CD8-positive, alpha-beta memory T cell (primary cell): ENCODE results near the gene SFTA2. TPM values are rescaled to one million over a fixed set of nuclear protein-coding genes. Genes with fewer than 3 reads are reported as not detected.
"Not testable (repeated sequence)": the region's sequence is repeated elsewhere in the genome, so short reads cannot be mapped to it uniquely, and the experiment has no call there.

Experiments
- CTCF ChIA-PET: fragments of 350-600 bp; sonication (Branson Sonifier 250); formaldehyde crosslinking; loops from one replicate; lab custom pipeline; 2021; ENCODE audit warnings: antibody characterized with exemption; lab: Charles Lee
- POLR2A ChIA-PET: fragments of 350-600 bp; sonication (Branson Sonifier 250); formaldehyde crosslinking; loops from one replicate; lab custom pipeline; 2021; ENCODE audit warnings: antibody characterized with exemption; lab: Charles Lee
- DNase-seq, 5 donors: peaks; one replicate each; pipeline versions ENCODE4 v3.0.0 to v3.0.0-alpha.2; 2020 to 2022; ENCODE audit warnings: mixed read lengths in 1 of 5
- H3K27ac ChIP-seq: one replicate; pipeline ENCODE4 v1.7.0; 2013; ENCODE audit warnings: low read depth, mild to moderate bottlenecking, low read length, moderate library complexity
- H3K27me3 ChIP-seq: 2 replicates; pipeline ENCODE4 v1.7.0; 2013; ENCODE audit warnings: low read length, mild to moderate bottlenecking; ENCODE audit not compliant: insufficient read depth, poor library complexity, severe bottlenecking
- H3K36me3 ChIP-seq: 2 replicates; pipeline ENCODE4 v1.7.0; 2013; ENCODE audit warnings: mild to moderate bottlenecking, low read length, moderate library complexity; ENCODE audit not compliant: insufficient read depth
- H3K4me1 ChIP-seq: 2 replicates; pipeline ENCODE4 v1.7.0; 2013; ENCODE audit warnings: mild to moderate bottlenecking, low read length, moderate library complexity; ENCODE audit not compliant: insufficient read depth
- H3K4me3 ChIP-seq: 2 replicates; pipeline ENCODE4 v1.7.0; 2013; ENCODE audit warnings: mild to moderate bottlenecking, low read length
- H3K9me3 ChIP-seq: 2 replicates; pipeline ENCODE4 v1.7.0; 2013; ENCODE audit warnings: mild to moderate bottlenecking, low read length
- H3K27ac Mint-ChIP-seq, 8 donors: one replicate each; pipeline ENCODE4 v1.8.0; 2020 to 2021; ENCODE audit warnings: mixed read lengths in 8 of 8, mild to moderate bottlenecking in 6 of 8, inconsistent platforms in 3 of 8, moderate library complexity in 3 of 8
- H3K27me3 Mint-ChIP-seq, 2 donors: one replicate each; pipeline ENCODE4 v1.8.0; 2020 to 2021; ENCODE audit warnings: mixed read lengths in 2 of 2, mild to moderate bottlenecking in 1 of 2, moderate library complexity in 1 of 2
- H3K36me3 Mint-ChIP-seq, 3 donors: one replicate each; pipeline ENCODE4 v1.8.0; 2020 to 2021; ENCODE audit warnings: mixed read lengths in 3 of 3, inconsistent platforms in 1 of 3, mild to moderate bottlenecking in 1 of 3
- H3K4me1 Mint-ChIP-seq, 3 donors: one replicate each; pipeline ENCODE4 v1.8.0; 2020 to 2021; ENCODE audit warnings: mixed read lengths in 3 of 3, inconsistent platforms in 1 of 3, mild to moderate bottlenecking in 1 of 3
- H3K4me3 Mint-ChIP-seq, 7 donors: one replicate each; pipeline ENCODE4 v1.8.0; 2020 to 2021; ENCODE audit warnings: mixed read lengths in 7 of 7, mild to moderate bottlenecking in 6 of 7, moderate library complexity in 4 of 7, inconsistent platforms in 2 of 7
- H3K9me3 Mint-ChIP-seq, 5 donors: one replicate each; pipeline ENCODE4 v1.8.0; 2020 to 2022; ENCODE audit warnings: mixed read lengths in 5 of 5, mild to moderate bottlenecking in 3 of 5, moderate library complexity in 2 of 5, inconsistent platforms in 1 of 5
- polyA plus RNA-seq: library from polyadenylated mRNA; unstranded; fragments of 300-500 nt; fragmentation: Illumina TruSeq; gene quantifications from one replicate; pipeline ENCODE4 v1.2.3, GENCODE V29; 2021
- total RNA-seq, 2 experiments: library from RNA; stranded (reverse); gene quantifications; one replicate each; pipeline ENCODE4 v1.2.3, GENCODE V29; 2021

Gene SFTA2
- total and polyA plus RNA-seq, 3 experiments from 2014 or later: not detected

DNA sequence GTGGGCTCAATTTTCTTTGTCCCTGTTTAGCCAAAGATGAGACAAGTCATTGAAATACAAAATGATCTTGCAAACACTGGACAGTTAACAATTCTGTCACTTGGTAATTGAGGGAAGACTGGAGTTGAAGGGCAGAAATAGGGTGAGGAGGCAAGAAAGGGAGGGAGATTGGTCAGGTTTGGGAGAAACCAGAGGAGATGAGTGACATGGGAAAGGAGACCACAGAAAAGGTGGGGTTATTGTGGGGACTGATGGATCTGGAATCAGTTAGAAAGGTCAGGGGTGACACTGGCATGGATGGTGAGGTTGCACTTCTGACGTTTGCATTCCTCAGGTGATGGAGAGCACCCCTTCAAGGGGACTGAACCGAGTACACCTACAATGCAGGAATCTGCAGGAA lies 23.3 kb downstream of the SFTA2 start:
- H3K9me3 ChIP-seq: no peaks in the 10 kb centered on the region
- peak overlapping the region; percentile 66 for H3K27ac ChIP-seq
- H3K27me3 ChIP-seq: no peaks in the 10 kb centered on the region
- H3K9me3 Mint-ChIP-seq: no peaks in the 10 kb centered on the region
- peaks cover 26 to 35% (median 27%) of the 10 kb centered on the region in 3 donors for H3K4me1 Mint-ChIP-seq
- peaks cover 11% of the 10 kb centered on the region for H3K4me1 ChIP-seq
- peaks cover 10% of the 10 kb centered on the region for H3K36me3 ChIP-seq
- peak overlapping the region in 6 of 8 donors; percentile 40 to 94 (median 90) for H3K27ac Mint-ChIP-seq
- peak overlapping the region; percentile 99 for H3K4me3 ChIP-seq
- DNase-seq: no peak
- peaks cover 4 to 42% (median 4%) of the 10 kb centered on the region in 3 donors for H3K36me3 Mint-ChIP-seq
- POLR2A ChIA-PET: no interaction called here
- CTCF ChIA-PET: interaction anchor here (0.5 kb wide), 1 partner anchor 235 kb away, joined by 3 read pairs; no protein-coding TSS in a partner anchor
- H3K4me3 Mint-ChIP-seq: peak overlapping the region; percentile 97 to 100 (median 99)
- H3K27me3 Mint-ChIP-seq: no peaks in the 10 kb centered on the region

DNA sequence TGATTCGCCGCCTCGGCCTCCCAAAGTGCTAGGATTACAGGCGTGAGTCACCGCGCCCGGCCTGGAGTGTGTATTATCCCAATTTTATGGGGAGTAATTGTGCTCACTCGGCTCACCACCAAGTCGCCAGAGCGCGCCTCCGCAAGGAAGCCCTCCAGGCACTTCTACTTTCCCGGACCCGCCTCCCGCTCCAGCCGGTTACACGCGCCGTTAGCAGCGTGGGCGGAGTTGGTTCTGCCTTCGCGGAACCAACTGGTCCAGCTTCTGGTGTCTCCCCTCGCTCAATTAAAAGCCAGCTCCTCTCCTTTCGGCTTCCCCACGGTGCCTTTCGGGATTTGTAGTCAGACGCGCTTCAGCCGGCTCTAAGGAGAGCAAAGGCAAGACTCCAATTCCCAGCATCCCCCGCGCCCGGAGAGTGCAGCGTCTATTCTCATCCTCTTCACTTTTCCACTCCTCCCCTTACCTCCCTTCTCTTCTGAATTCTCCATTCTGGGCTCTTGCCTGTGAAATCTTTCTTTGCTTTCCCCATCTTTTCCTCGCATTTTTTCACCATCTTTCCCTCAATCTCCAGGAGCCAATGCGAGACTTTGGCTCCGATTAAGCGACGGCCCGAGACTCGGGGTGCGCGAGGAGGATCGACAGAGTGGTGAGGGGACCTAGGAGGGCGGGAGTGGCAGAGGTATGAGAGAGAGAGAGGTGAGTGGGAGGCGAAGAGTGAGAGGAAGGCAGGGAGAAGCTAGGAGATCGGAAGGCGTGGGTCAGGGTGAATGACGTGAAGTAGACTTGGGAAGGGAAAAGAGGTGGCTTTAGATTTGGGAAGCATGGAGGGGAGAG lies 24.0 kb downstream of the SFTA2 start, which contains the start of gene GTF2H4:
TSS of gene GTF2H4 (plus strand) at position 450 of the 834 bp plus-strand sequence.
- Mint-ChIP-seq H3K27ac (peak within 1 kb of the TSS; percentile 40 to 95 (median 92)), H3K27me3 (no peaks in the 10 kb centered on the region), H3K4me3 (peak within 1 kb of the TSS; percentile 97 to 100 (median 99)), H3K9me3 (no peaks in the 10 kb centered on the region), H3K4me1 (peaks cover 20 to 28% (median 22%) of the 10 kb centered on the region in 3 donors), H3K36me3 (peaks cover 4 to 37% (median 4%) of the 10 kb centered on the region in 3 donors)
- CTCF ChIA-PET: interaction anchor here (0.7 to 1.6 kb wide), 5 partner anchors 17 to 179 kb away, joined by 3 to 5 read pairs (median 3); no protein-coding TSS in a partner anchor
- peak; percentile 89 to 94 (median 90) for DNase-seq
- H3K4me3 ChIP-seq: peak within 1 kb of the TSS; percentile 99
- no peaks in the 10 kb centered on the region for H3K27me3 ChIP-seq
- POLR2A ChIA-PET: interaction anchor here (1.0 kb wide), 1 partner anchor 48 kb away, joined by 10 read pairs; no protein-coding TSS in a partner anchor
- peaks cover 10% of the 10 kb centered on the region for H3K36me3 ChIP-seq
- peak within 1 kb of the TSS; percentile 66 for H3K27ac ChIP-seq
- H3K4me1 ChIP-seq: peaks cover 11% of the 10 kb centered on the region
- H3K9me3 ChIP-seq: no peaks in the 10 kb centered on the region

DNA sequence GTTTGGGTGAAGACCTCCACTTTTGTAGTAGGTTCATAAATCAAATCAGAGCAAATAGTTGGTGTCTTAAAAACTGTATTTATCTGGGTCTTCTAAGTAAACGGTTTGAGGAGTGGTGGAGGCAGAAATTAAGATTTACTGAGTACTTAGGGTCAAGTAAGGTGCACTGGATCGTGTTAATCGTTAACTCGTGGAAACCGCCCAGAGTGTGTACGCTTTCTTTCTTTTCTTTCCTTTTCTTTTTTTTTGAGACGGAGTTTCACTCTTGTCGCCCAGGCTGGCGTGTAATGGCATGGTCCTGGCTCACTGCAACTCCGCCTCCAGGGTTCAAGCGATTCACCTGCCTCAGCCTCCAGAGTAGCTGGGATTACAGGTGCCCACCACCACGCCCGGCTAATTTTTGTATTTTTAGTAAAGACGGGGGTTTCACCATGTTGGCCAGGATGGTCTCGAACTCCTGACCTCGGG lies 24.6 kb downstream of the SFTA2 start:
- ChIA-PET CTCF (interaction anchor here (0.7 to 1.6 kb wide), 6 partner anchors 16 to 180 kb away, joined by 3 to 5 read pairs (median 3); no protein-coding TSS in a partner anchor), POLR2A (interaction anchor here (1.0 kb wide), 1 partner anchor 48 kb away, joined by 10 read pairs; no protein-coding TSS in a partner anchor)
- Histone ChIP-seq H3K4me3 (peak overlapping the region; percentile 99), H3K4me1 (peaks cover 11% of the 10 kb centered on the region)
- peaks cover 4 to 31% (median 4%) of the 10 kb centered on the region in 3 donors for H3K36me3 Mint-ChIP-seq
- H3K4me3 Mint-ChIP-seq: peak overlapping the region; percentile 97 to 100 (median 99)
- H3K27ac ChIP-seq, H3K27me3 Mint-ChIP-seq, H3K9me3 ChIP-seq, DNase-seq, H3K9me3 Mint-ChIP-seq, H3K27me3 ChIP-seq, H3K36me3 ChIP-seq: not testable (repeated sequence)
- H3K4me1 Mint-ChIP-seq: peaks cover 20 to 22% (median 22%) of the 10 kb centered on the region in 3 donors
- peak overlapping the region in 2 of 8 donors; percentile 60 to 94 for H3K27ac Mint-ChIP-seq

DNA sequence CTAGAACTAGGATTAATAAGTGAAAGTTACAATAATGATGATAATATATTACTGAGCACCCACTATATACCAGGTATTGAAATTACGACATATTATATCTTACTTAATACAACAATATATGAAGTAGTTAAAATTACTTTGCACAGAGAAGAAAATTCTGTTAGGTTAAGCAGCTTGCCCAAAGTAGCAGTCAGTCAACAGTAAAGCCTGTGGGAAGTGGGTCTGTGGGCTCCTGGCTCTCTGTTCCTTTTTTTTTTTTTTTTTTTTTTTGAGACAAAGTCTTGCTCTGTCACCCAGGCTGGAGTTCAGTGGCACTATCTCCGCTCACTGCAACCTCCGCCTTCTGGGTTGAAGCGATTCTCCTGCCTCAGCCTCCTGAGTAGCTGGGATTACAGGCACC lies 28.7 kb downstream of the SFTA2 start:
- no peaks in the 10 kb centered on the region for H3K9me3 Mint-ChIP-seq
- Histone ChIP-seq H3K27me3 (no peaks in the 10 kb centered on the region), H3K27ac (no peak overlapping the region), H3K36me3 (no peaks in the 10 kb centered on the region), H3K4me1 (peaks cover under 1% of the 10 kb centered on the region), H3K9me3 (no peaks in the 10 kb centered on the region), H3K4me3 (no peak overlapping the region)
- H3K27ac Mint-ChIP-seq: no peak overlapping the region
- H3K4me3 Mint-ChIP-seq: no peak overlapping the region
- no peak for DNase-seq
- peaks cover 9 to 11% (median 10%) of the 10 kb centered on the region in 3 donors for H3K4me1 Mint-ChIP-seq
- ChIA-PET CTCF (no interaction called here), POLR2A (interaction anchor here (0.7 kb wide), 1 partner anchor 9 kb away, joined by 3 read pairs; no protein-coding TSS in a partner anchor)
- peaks cover 0 to 18% (median 0%) of the 10 kb centered on the region in 3 donors for H3K36me3 Mint-ChIP-seq
- H3K27me3 Mint-ChIP-seq: no peaks in the 10 kb centered on the region

DNA sequence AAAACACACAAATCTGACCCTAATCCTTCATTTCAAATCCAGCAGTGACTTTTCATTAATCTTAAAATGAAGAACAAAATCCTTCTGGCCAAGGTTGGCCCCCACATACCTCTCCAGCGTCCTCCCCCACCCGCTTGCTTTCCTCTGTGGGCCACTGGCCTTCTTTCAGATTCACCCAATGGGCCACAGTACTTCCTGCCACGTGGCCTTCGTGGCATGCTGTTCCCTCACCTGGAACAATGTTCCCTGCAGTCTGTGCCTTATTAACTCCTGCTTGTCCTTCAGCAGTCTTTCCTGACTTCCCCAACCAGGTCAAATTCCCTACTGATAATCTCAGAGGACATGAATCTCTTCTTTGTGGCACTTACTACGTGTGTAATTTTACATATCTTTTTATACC lies 29.3 kb downstream of the SFTA2 start:
- Histone ChIP-seq H3K27me3 (no peaks in the 10 kb centered on the region), H3K4me3 (no peak overlapping the region), H3K4me1 (no peaks in the 10 kb centered on the region), H3K9me3 (no peaks in the 10 kb centered on the region), H3K27ac (no peak overlapping the region), H3K36me3 (no peaks in the 10 kb centered on the region)
- DNase-seq: no peak
- Mint-ChIP-seq H3K27ac (peak overlapping the region in 1 of 8 donors; percentile 48), H3K9me3 (no peaks in the 10 kb centered on the region), H3K4me3 (no peak overlapping the region), H3K4me1 (peaks cover 4 to 6% (median 5%) of the 10 kb centered on the region in 3 donors), H3K36me3 (peaks cover 0 to 18% (median 0%) of the 10 kb centered on the region in 3 donors), H3K27me3 (no peaks in the 10 kb centered on the region)
- ChIA-PET CTCF (no interaction called here), POLR2A (no interaction called here)

DNA sequence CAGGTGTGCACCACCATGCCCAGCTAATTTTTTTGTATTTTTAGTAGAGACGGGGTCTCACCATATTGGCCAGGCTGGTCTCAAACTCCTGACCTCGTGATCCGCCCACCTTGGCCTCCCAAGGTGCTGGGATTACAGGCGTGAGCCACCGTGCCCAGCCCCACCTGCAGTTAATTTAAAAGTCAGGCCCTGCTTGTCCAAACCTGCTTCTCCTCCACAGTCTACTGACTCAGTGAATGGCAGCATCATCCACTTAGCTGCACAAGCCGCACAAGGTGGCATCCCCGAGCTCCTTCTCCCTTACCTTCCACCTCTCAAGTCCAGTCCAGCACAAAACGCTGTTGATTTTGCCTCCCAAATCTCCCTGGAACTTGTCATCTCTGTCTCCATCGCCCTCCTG lies 29.8 kb downstream of the SFTA2 start:
- H3K36me3 Mint-ChIP-seq: peaks cover 0 to 18% (median 0%) of the 10 kb centered on the region in 3 donors
- DNase-seq, H3K9me3 Mint-ChIP-seq, H3K4me3 ChIP-seq, H3K4me3 Mint-ChIP-seq, H3K27me3 Mint-ChIP-seq, H3K27ac ChIP-seq, H3K9me3 ChIP-seq, H3K27me3 ChIP-seq, POLR2A ChIA-PET, H3K36me3 ChIP-seq, H3K27ac Mint-ChIP-seq, H3K4me1 ChIP-seq, H3K4me1 Mint-ChIP-seq: not testable (repeated sequence)
- CTCF ChIA-PET: interaction anchor here (0.7 kb wide), 1 partner anchor 56 kb away, joined by 3 read pairs; no protein-coding TSS in a partner anchor

DNA sequence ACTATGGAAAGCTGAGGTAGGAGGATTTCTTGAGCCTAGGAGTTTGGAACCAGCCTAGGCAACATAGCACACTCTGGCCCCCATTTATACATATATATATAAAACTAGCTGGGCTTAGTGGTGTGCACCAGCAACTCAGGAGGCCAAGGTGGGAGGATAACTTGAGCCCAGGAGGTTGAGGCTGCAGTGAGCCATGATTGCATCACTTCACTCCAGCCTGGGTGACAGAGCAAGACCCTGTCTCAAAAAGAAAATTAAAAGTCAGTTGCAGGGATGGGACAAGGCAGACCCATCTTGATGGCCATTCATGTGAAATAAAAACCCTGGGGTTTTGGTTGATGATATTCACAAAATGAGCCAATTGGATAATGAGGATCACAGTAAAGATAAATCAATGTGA lies 30.5 kb downstream of the SFTA2 start:
- Histone ChIP-seq H3K27ac (no peak overlapping the region), H3K27me3 (no peaks in the 10 kb centered on the region), H3K9me3 (no peaks in the 10 kb centered on the region), H3K4me1 (no peaks in the 10 kb centered on the region), H3K36me3 (no peaks in the 10 kb centered on the region), H3K4me3 (no peak overlapping the region)
- Mint-ChIP-seq H3K9me3 (no peaks in the 10 kb centered on the region), H3K27ac (peak overlapping the region in 1 of 8 donors; percentile 66), H3K4me3 (no peak overlapping the region), H3K36me3 (peaks cover 0 to 23% (median 0%) of the 10 kb centered on the region in 3 donors), H3K4me1 (no peaks in the 10 kb centered on the region), H3K27me3 (no peaks in the 10 kb centered on the region)
- ChIA-PET POLR2A (no interaction called here), CTCF (no interaction called here)
- DNase-seq: no peak
